Breast epithelium (tissue), 4 donors: Measurements from ENCODE around the gene HNMT. TPM values are rescaled to one million over a fixed set of nuclear protein-coding genes. Genes with fewer than 3 reads are reported as not detected.

Experiments used
- DNase-seq, 2 donors: peaks; one replicate each; pipeline ENCODE4 v3.0.0-alpha.2; 2019; ENCODE audit warnings: low spot score in 2 of 2
- H3K27ac ChIP-seq, 2 donors: fragments of 200-600 bp; sonication (generic) in 1 of 2; one replicate each; pipeline ENCODE4 v1.5.1; 2016 to 2019; ENCODE audit warnings: mild to moderate bottlenecking in 1 of 2
- H3K27me3 ChIP-seq, 2 donors: fragments of 200-600 bp; sonication (generic) in 1 of 2; one replicate each; pipeline versions ENCODE4 v1.5.1 to v1.6.0; 2017 to 2019; ENCODE audit warnings: control low read depth in 1 of 2, mild to moderate bottlenecking in 1 of 2
- H3K36me3 ChIP-seq: fragments of 200-600 bp; one replicate; pipeline ENCODE4 v1.5.1; 2019
- H3K4me1 ChIP-seq, 2 donors: fragments of 200-600 bp; sonication (generic); one replicate each; pipeline ENCODE4 v1.5.1; 2016 to 2019; ENCODE audit warnings: control low read depth in 1 of 2
- H3K4me3 ChIP-seq, 3 donors: fragments of 200-600 bp; sonication (generic); 1 replicate in 2 of 3; 2 replicates in 1 of 3; pipeline ENCODE4 v1.5.1; 2016 to 2019; ENCODE audit warnings: mild to moderate bottlenecking in 3 of 3, moderate library complexity in 2 of 3
- H3K9me3 ChIP-seq, 2 donors: fragments of 200-600 bp; sonication (generic) in 1 of 2; one replicate each; pipeline ENCODE4 v1.5.1; 2016 to 2019; ENCODE audit warnings: control low read depth in 1 of 2
- POLR2A ChIP-seq: fragments of 450-650 bp; IDR thresholded peaks from one replicate; pipeline ENCODE4 v1.6.1; 2016; ENCODE audit warnings: antibody characterized with exemption, mild to moderate bottlenecking, moderate library complexity
- POLR2AphosphoS5 ChIP-seq, 3 donors: sonication (generic); formaldehyde crosslinking; IDR thresholded peaks; one replicate each; pipeline ENCODE4 v1.6.1; 2017; ENCODE audit warnings: antibody characterized with exemption in 3 of 3
- intact Hi-C: fragments of 100-400 bp; cut with DNase I; formaldehyde crosslinking; loops from one replicate; pipeline ENCODE4 v1.15.1; 2023; ENCODE audit warnings: low total_unique reads
- total RNA-seq, 3 donors: library from RNA; depleted of rRNA; stranded (reverse); fragments of >200 nt; gene quantifications; one replicate each; pipeline ENCODE4 v1.1.0, GENCODE V29; 2016
- TF ChIP-seq, protein P1 (sequence below), 3 donors: fragments of 450-650 bp; IDR thresholded peaks; one replicate each; pipeline ENCODE4 v1.5.1; 2016 to 2017; ENCODE audit warnings: antibody characterized with exemption in 3 of 3, mild to moderate bottlenecking in 3 of 3, moderate library complexity in 3 of 3

HNMT gene
- total RNA-seq, 3 donors from 2014 or later = 94.7 to 174 (median 105) TPM

- Histone ChIP-seq H3K27me3 (no peaks in the 10 kb centered on the region), H3K36me3 (no peaks in the 10 kb centered on the region), H3K27ac (no peak overlapping the region), H3K4me1 (no peaks in the 10 kb centered on the region), H3K9me3 (no peaks in the 10 kb centered on the region), H3K4me3 (no peak overlapping the region)
- intact Hi-C loops = no loop called here
- no peak for DNase-seq
- TF ChIP-seq, protein P1, sequence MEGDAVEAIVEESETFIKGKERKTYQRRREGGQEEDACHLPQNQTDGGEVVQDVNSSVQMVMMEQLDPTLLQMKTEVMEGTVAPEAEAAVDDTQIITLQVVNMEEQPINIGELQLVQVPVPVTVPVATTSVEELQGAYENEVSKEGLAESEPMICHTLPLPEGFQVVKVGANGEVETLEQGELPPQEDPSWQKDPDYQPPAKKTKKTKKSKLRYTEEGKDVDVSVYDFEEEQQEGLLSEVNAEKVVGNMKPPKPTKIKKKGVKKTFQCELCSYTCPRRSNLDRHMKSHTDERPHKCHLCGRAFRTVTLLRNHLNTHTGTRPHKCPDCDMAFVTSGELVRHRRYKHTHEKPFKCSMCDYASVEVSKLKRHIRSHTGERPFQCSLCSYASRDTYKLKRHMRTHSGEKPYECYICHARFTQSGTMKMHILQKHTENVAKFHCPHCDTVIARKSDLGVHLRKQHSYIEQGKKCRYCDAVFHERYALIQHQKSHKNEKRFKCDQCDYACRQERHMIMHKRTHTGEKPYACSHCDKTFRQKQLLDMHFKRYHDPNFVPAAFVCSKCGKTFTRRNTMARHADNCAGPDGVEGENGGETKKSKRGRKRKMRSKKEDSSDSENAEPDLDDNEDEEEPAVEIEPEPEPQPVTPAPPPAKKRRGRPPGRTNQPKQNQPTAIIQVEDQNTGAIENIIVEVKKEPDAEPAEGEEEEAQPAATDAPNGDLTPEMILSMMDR (IDR thresholded peaks at IDR 0.05) = no peak
- no peak for TF ChIP-seq POLR2A
- TF ChIP-seq POLR2AphosphoS5 (IDR thresholded peaks at IDR 0.05) = no peak
Measured at GRCh38 chr2:138018866-138019688, 54.8 kb downstream of the HNMT start.

- no peak for DNase-seq
- intact Hi-C loops = no loop called here
- no peaks in the 10 kb centered on the region for H3K4me1 ChIP-seq
- no peak overlapping the region for H3K4me3 ChIP-seq
- no peaks in the 10 kb centered on the region for H3K36me3 ChIP-seq
- H3K9me3 ChIP-seq = no peaks in the 10 kb centered on the region
- no peak overlapping the region for H3K27ac ChIP-seq
- TF ChIP-seq, protein P1 (IDR thresholded peaks at IDR 0.05) = no peak
- TF ChIP-seq POLR2AphosphoS5 (IDR thresholded peaks at IDR 0.05) = no peak
- TF ChIP-seq POLR2A = no peak
- H3K27me3 ChIP-seq = no peaks in the 10 kb centered on the region
Measured at GRCh38 chr2:138020432-138020831, 56.2 kb downstream of the HNMT start.

- intact Hi-C loops = no loop called here
- Histone ChIP-seq H3K27me3 (no peaks in the 10 kb centered on the region), H3K9me3 (no peaks in the 10 kb centered on the region), H3K4me1 (no peaks in the 10 kb centered on the region), H3K4me3 (no peak overlapping the region), H3K27ac (no peak overlapping the region), H3K36me3 (no peaks in the 10 kb centered on the region)
- no peak for TF ChIP-seq POLR2A
- TF ChIP-seq, protein P1 (IDR thresholded peaks at IDR 0.05) = no peak
- TF ChIP-seq POLR2AphosphoS5 (IDR thresholded peaks at IDR 0.05) = no peak
- no peak for DNase-seq
Measured at GRCh38 chr2:138021154-138021553, 56.9 kb downstream of the HNMT start.

- Histone ChIP-seq H3K4me1 (no peaks in the 10 kb centered on the region), H3K9me3 (no peaks in the 10 kb centered on the region), H3K27me3 (no peaks in the 10 kb centered on the region), H3K27ac (no peak overlapping the region), H3K4me3 (no peak overlapping the region), H3K36me3 (no peaks in the 10 kb centered on the region)
- intact Hi-C loops = no loop called here
- TF ChIP-seq, protein P1 (IDR thresholded peaks at IDR 0.05) = no peak
- no peak for TF ChIP-seq POLR2A
- TF ChIP-seq POLR2AphosphoS5 (IDR thresholded peaks at IDR 0.05) = no peak
- no peak for DNase-seq
Measured at GRCh38 chr2:138023298-138023697, 59.0 kb downstream of the HNMT start.

GRCh38 chr2:138023976-138024375 lies 59.7 kb downstream of the HNMT start:
- Histone ChIP-seq H3K9me3 (no peaks in the 10 kb centered on the region), H3K4me3 (no peak overlapping the region), H3K4me1 (no peaks in the 10 kb centered on the region), H3K27me3 (no peaks in the 10 kb centered on the region), H3K27ac (no peak overlapping the region), H3K36me3 (no peaks in the 10 kb centered on the region)
- intact Hi-C loops = no loop called here
- TF ChIP-seq POLR2AphosphoS5 (IDR thresholded peaks at IDR 0.05) (no peak), POLR2A (no peak)
- TF ChIP-seq, protein P1 (IDR thresholded peaks at IDR 0.05) = no peak
- no peak for DNase-seq
